ENCODE measurements around the gene TEKT3. TPM values are rescaled to one million over a fixed set of nuclear protein-coding genes. Genes with fewer than 3 reads are reported as not detected.

The TEKT3 gene
- total and polyA plus RNA-seq, 2 of the 4 experiments (the other 2 are of a cell fraction), result 0.15 TPM; not detected in 1

- Histone ChIP-seq H3K27me3 (ENCODE audit: control insufficient read depth, insufficient read depth, low read length) (peaks cover 8% of the 10 kb centered on the region), H3K9ac (ENCODE audit: low read depth, low read length) (no peak overlapping the region), H3K9me1 (ENCODE audit: insufficient read depth, low read length) (no peaks in the 10 kb centered on the region), H3K4me2 (ENCODE audit: low read depth, low read length) (no peak overlapping the region), H2AFZ (replicated peaks; ENCODE audit: low read length, poor library complexity) (no peak overlapping the region), H2AK9ac (replicated peaks; ENCODE audit: low read depth, low read length, poor library complexity) (no peak overlapping the region), H3K4me3 (ENCODE audit: insufficient read depth, low read depth, low read length) (no peak overlapping the region), H3K9me3 (ENCODE audit: control insufficient read depth, insufficient read depth, low read length) (peaks cover under 1% of the 10 kb centered on the region; the same call in 1 of the 2 replicates), H3K4me1 (ENCODE audit: control insufficient read depth, insufficient read depth, low read length) (no peaks in the 10 kb centered on the region), H2BK120ac (ENCODE audit: low read depth, low read length) (no peak overlapping the region), H2BK5ac (ENCODE audit: low read depth, low read length, poor library complexity, severe bottlenecking) (no peak overlapping the region), H3K79me1 (ENCODE audit: low read depth in 1 of 2, low read length in 2 of 2) (no peaks in the 10 kb centered on the region), H4K20me1 (ENCODE audit: insufficient read depth, low read length) (no peaks in the 10 kb centered on the region), H3K36me3 (ENCODE audit: control insufficient read depth, insufficient read depth, low read length) (no peaks in the 10 kb centered on the region), H2BK15ac (ENCODE audit: low read depth, low read length) (no peak overlapping the region), H2AK5ac (ENCODE audit: low read depth, low read length) (no peak overlapping the region), H4K91ac (ENCODE audit: insufficient read depth, low read depth, low read length) (no peak overlapping the region), H3K27ac (ENCODE audit: insufficient read depth, low read length) (no peak overlapping the region), H3K23ac (ENCODE audit: low read depth, low read length) (no peak overlapping the region), H4K5ac (ENCODE audit: low read depth, low read length) (no peak overlapping the region), H4K8ac (ENCODE audit: low read depth in 2 of 2, low read length in 2 of 2) (no peak overlapping the region), H3K14ac (replicated peaks; ENCODE audit: low read depth, low read length) (no peak overlapping the region), H3K4ac (ENCODE audit: low read depth, low read length) (no peak overlapping the region), H3K56ac (ENCODE audit: extremely low read depth, insufficient read depth, low read length) (no peak overlapping the region), H2BK20ac (ENCODE audit: low read depth, low read length) (no peak overlapping the region), H3K18ac (ENCODE audit: low read depth, low read length) (no peak overlapping the region)
- TF ChIP-seq CTCF (conservative IDR thresholded peaks at IDR 0.05; ENCODE audit: low read depth, low read length) (no peak), CHD1 (IDR thresholded peaks at IDR 0.05; ENCODE audit: low read depth, low read length) (no peak), MXI1 (IDR thresholded peaks at IDR 0.05; ENCODE audit: borderline replicate concordance, low read depth, low read length) (no peak)
- no peak for ATAC-seq (ENCODE audit: low read depth)
- ChIA-PET POLR2A (ENCODE audit: unreplicated experiment) (no interaction called here), CTCF (no interaction called here)
- dilution Hi-C loops (cut with HindIII; ENCODE audit: low sequenced_read_pairs, unreplicated experiment) (no loop called here), in situ Hi-C loops (cut with MboI; ENCODE audit: low sequenced_read_pairs) (no loop called here), intact Hi-C loops (cut with micrococcal nuclease) (no loop called here)
- DNase-seq, result no peak
- WGBS, 2 experiments (ENCODE audit: extremely low coverage in 2 of 2, insufficient read length in 1 of 2), result 86% methylated on average over 3 of the region's 9 CpGs; no CpG with 5 or more reads in 1 of the 2 experiments
- no TSS peak for BruUV-seq (replicated peaks)
Measured at GRCh38 chr17:15371376-15372130, 30.2 kb upstream of the TEKT3 start.
